ENCODE results near the gene IGFN1. TPM values are rescaled to one million over a fixed set of nuclear protein-coding genes. Genes with fewer than 3 reads are reported as not detected.

Gene IGFN1
- polyA plus RNA-seq, 1 of the 3 experiments (the other 2 are of a cell fraction): 0.18 TPM

DNA sequence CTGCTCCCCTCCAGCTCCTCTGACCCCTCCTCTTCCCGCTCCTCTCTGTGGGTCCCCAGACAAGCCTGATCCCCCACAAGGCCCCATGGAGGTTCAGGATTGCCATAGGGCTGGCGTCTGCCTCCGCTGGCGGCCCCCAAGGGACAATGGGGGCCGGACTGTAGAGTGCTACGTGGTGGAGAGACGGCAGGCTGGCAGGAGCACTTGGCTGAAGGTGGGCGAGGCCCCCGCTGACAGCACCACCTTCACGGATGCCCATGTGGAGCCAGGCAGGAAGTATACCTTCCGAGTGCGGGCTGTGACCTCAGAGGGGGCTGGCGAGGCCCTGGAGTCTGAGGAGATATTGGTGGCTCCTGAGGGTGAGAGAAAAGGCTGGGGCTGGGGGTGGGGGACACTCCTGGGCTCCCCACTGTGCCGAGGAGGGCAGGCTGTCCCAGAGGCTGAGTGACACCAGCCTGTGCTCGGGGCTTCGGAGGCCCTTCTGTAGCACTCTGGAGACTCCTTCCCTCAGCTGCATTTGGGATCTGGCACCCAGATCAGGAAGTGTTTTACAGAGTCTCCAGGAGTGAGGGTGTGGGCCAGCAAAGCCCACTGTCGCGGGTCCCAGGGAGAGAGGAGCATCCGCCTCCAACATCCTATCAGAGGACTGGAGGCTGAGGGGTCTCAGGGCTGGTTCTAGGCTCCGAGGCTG lies 25.9 kb downstream of the IGFN1 start (continued):
- TF ChIP-seq NRF1 (IDR thresholded peaks at IDR 0.05; ENCODE audit: low read depth, low read length) (no peak), FOXJ3 (CRISPR knock-in tag; IDR thresholded peaks at IDR 0.05) (no peak)

DNA sequence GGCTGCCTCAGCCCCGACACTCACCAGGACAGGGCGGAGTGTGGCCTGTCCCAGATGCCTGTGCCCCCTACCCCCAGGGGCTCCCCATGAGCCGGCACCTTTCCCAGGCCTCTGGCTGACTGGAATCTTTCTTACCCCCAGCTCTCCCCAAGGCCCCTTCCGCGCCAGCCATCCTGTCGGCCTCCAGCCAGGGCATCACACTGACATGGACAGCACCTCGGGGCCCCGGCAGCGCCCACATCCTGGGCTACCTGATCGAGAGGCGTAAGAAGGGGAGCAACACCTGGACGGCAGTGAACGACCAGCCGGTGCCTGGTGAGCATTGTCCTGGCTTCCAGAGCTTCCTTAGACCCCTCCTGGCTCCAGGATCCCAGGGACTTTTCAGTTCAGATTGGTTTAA lies 26.5 kb downstream of the IGFN1 start:
- H3K4me3 ChIP-seq (ENCODE audit: low read depth in 2 of 2, low read length in 1 of 2): no peak overlapping the region
- ChIA-PET POLR2A (no interaction called here), CTCF (interaction anchor here (1.0 kb wide), 1 partner anchor 32 kb away, joined by 3 read pairs; no protein-coding TSS in a partner anchor)
- H4K20me1 ChIP-seq (ENCODE audit: insufficient read depth): no peaks in the 10 kb centered on the region
- H2AFZ ChIP-seq (ENCODE audit: low read depth): no peak overlapping the region
- H3K27me3 ChIP-seq (ENCODE audit: insufficient read depth): peaks cover 11% of the 10 kb centered on the region; the same call in 1 of the 2 replicates
- no peaks in the 10 kb centered on the region for H3K9me3 ChIP-seq
- 88% methylated on average over 14 of the region's 14 CpGs for WGBS (ENCODE audit: low lambda C conversion rate)
- peaks cover 0 to 3% of the 10 kb centered on the region in 2 experiments; a peak in 1 of 4 replicates for H3K4me1 ChIP-seq (ENCODE audit: control insufficient read depth in 1 of 2, insufficient read depth in 2 of 2, low read depth in 1 of 2, low read length in 1 of 2)
- no peak for TF ChIP-seq MAX (IDR thresholded peaks at IDR 0.05; ENCODE audit: low read depth)
- TF ChIP-seq EZH2phosphoT487 (IDR thresholded peaks at IDR 0.05; ENCODE audit: borderline replicate concordance, low read depth): no peak
- no peak for TF ChIP-seq TEAD4 (IDR thresholded peaks at IDR 0.05; ENCODE audit: borderline replicate concordance, insufficient read depth)
- no peak for TF ChIP-seq SMC3 (IDR thresholded peaks at IDR 0.05; ENCODE audit: low read depth, low read length)
- no peak for TF ChIP-seq GATA2 (CRISPR knock-in tag; IDR thresholded peaks at IDR 0.05)
- TF ChIP-seq NRF1 (IDR thresholded peaks at IDR 0.05; ENCODE audit: low read depth, low read length): no peak
- no peak for TF ChIP-seq NFIC (IDR thresholded peaks at IDR 0.05; ENCODE audit: borderline replicate concordance)
- no peak for TF ChIP-seq FOXM1 (IDR thresholded peaks at IDR 0.05; ENCODE audit: low read depth)
- TF ChIP-seq MEF2A (IDR thresholded peaks at IDR 0.05; ENCODE audit: borderline replicate concordance, low read depth): no peak
- TF ChIP-seq TAF1 (IDR thresholded peaks at IDR 0.05; ENCODE audit: borderline replicate concordance, low read depth, low read length): no peak
- TF ChIP-seq, protein P1, sequence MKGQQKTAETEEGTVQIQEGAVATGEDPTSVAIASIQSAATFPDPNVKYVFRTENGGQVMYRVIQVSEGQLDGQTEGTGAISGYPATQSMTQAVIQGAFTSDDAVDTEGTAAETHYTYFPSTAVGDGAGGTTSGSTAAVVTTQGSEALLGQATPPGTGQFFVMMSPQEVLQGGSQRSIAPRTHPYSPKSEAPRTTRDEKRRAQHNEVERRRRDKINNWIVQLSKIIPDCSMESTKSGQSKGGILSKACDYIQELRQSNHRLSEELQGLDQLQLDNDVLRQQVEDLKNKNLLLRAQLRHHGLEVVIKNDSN (IDR thresholded peaks at IDR 0.05; ENCODE audit: borderline replicate concordance, low read depth): no peak
- TF ChIP-seq RXRA (IDR thresholded peaks at IDR 0.05; ENCODE audit: borderline replicate concordance, low read depth): no peak
- no peak for TF ChIP-seq CTCF (IDR thresholded peaks at IDR 0.05)
- no peak for TF ChIP-seq POLR2AphosphoS5 (IDR thresholded peaks at IDR 0.05; ENCODE audit: low read depth, low read length)
- H3K27ac ChIP-seq (ENCODE audit: low read depth in 2 of 2, low read length in 1 of 2): no peak overlapping the region
- H3F3A ChIP-seq (replicated peaks; ENCODE audit: insufficient read depth): no peaks in the 10 kb centered on the region
- no peaks in the 10 kb centered on the region for H3K9me2 ChIP-seq
- no peaks in the 10 kb centered on the region for H3K36me3 ChIP-seq (replicated peaks in 1 of 2; ENCODE audit: control insufficient read depth in 1 of 2, insufficient read depth in 2 of 2, low read length in 1 of 2)
- no peak overlapping the region for H3K4me2 ChIP-seq
- H3K79me2 ChIP-seq (ENCODE audit: insufficient read depth): no peaks in the 10 kb centered on the region
- no peak for DNase-seq
- H3K9ac ChIP-seq: no peak overlapping the region
